ENCODE results near the gene DPP3.

Gene DPP3

GRCh38 chr11:66557733-66558326 is 77.6 kb downstream of the DPP3 start:
- DNase-seq (ENCODE audit: extremely low spot score): no peak
- TF ChIP-seq CTCF (IDR thresholded peaks at IDR 0.05; ENCODE audit: control extremely low read depth, extremely low read depth, low read depth, missing control alignments): no peak
- POLR2A ChIA-PET: no interaction called here
- CTCF ChIA-PET: no interaction called here
